GM21447 (cell line): Measurements from ENCODE around the gene LYPD3.

Experiments
- ATAC-seq: cut with Tn5 transposase; IDR thresholded peaks from one replicate; pipeline ENCODE4 v1.9.1; 2021; ENCODE audit not compliant: unreplicated experiment

LYPD3 gene

GRCh38 chr19:43435775-43436174 is 29.6 kb downstream of the LYPD3 start:
- ATAC-seq = no peak

- no peak for ATAC-seq
Measured at GRCh38 chr19:43433689-43434088, 31.7 kb downstream of the LYPD3 start.

DNA sequence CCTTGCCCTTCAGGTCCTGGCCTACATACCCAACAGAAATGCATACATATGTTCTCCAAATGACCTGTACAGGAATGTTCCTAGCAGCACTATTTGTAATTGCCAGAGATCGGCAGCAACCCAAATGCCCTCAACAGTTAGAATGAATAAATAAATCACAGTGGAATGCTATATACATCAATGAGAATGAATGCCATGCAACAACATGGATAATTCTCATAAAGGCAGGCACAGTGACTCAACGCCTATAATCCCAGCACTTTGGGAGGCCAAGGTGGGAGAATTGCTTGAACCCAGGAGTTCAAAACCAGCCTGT is 32.1 kb downstream of the LYPD3 start:
- ATAC-seq = no peak

DNA sequence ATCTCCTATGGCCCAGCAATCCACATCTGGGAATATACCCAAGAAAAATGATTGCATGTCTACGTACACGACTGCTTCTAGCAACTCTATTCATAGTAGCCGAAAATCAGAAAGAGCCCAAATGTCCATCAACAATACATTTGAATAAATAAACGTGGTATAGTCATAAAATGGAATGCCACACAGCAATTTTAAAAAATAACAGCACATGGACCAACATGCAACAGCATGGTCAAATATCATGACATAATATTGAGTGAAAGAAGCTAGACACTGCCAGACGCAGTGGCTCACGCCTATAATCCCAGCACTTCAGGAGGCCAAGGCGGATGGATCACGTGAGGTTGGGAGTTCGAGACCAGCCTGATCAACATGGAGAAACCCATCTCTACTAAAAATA is 34.4 kb downstream of the LYPD3 start:
- no peak for ATAC-seq

GRCh38 chr19:43430142-43430710 is 35.2 kb downstream of the LYPD3 start:
- no peak for ATAC-seq

- no peak for ATAC-seq
Measured at GRCh38 chr19:43429395-43429794, 36.0 kb downstream of the LYPD3 start.

GRCh38 chr19:43425567-43426392 is 39.6 kb downstream of the LYPD3 start:
- no peak for ATAC-seq

GRCh38 chr19:43423779-43424178 is 41.6 kb downstream of the LYPD3 start:
- no peak for ATAC-seq

DNA sequence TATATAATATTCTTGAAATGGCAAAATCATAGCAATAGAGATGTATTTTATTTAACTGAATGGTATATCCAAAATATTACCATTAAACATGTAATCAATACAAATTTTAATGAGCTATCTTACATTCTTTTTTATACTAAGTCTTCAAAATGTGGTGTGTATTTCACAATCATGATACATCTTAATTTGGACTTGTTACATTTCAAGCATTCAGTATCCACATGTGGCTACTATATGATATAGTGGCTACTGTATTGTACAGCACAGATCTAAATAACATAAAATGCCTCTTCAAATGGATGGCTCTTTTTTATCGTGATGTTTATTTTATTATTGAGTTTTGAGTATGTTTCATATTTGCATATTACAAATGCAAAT is 42.7 kb downstream of the LYPD3 start:
- no peak for ATAC-seq

- ATAC-seq = no peak
Measured at GRCh38 chr19:43422000-43422688, 43.3 kb downstream of the LYPD3 start.

GRCh38 chr19:43420954-43421353 is 44.5 kb downstream of the LYPD3 start:
- no peak for ATAC-seq

GRCh38 chr19:43416951-43417623 is 48.3 kb downstream of the LYPD3 start:
- ATAC-seq = no peak

- ATAC-seq = no peak
Measured at GRCh38 chr19:43414554-43414953, 50.9 kb downstream of the LYPD3 start, which contains the start of gene TEX101. TEX101 (plus strand) TSS chr19:43414890; CDS start chr19:43415920, 1,030 bp downstream.

GRCh38 chr19:43412441-43412840 is 53.0 kb downstream of the LYPD3 start:
- ATAC-seq = no peak
